ENCODE data around the gene GLRA1. TPM values are rescaled to one million over a fixed set of nuclear protein-coding genes. Genes with fewer than 3 reads are reported as not detected.

Gene GLRA1
- total RNA-seq, result not detected

GRCh38 chr5:151924564-151925301 is at the start of gene GLRA1:
Gene GLRA1 (minus strand): TSS chr5:151924851. CDS start chr5:151924549, 302 bp downstream.
- peak; percentile 34 for DNase-seq (ENCODE audit: low spot score)

GRCh38 chr5:151970885-151971284 is 46.2 kb upstream of the GLRA1 start:
- DNase-seq (ENCODE audit: low spot score), result no peak

GRCh38 chr5:151967865-151968264 is 43.2 kb upstream of the GLRA1 start:
- no peak for DNase-seq (ENCODE audit: low spot score)

GRCh38 chr5:151966046-151966445 is 41.4 kb upstream of the GLRA1 start:
- DNase-seq (ENCODE audit: low spot score), result no peak

- DNase-seq (ENCODE audit: low spot score), result no peak
These were observed 39.8 kb upstream of the GLRA1 start for GRCh38 chr5:151964471-151964870.

GRCh38 chr5:151961557-151961956 is 36.9 kb upstream of the GLRA1 start:
- DNase-seq (ENCODE audit: low spot score), result no peak

- no peak for DNase-seq (ENCODE audit: low spot score)
These were observed 33.5 kb upstream of the GLRA1 start for GRCh38 chr5:151958111-151958510.

GRCh38 chr5:151956725-151957124 is 32.1 kb upstream of the GLRA1 start:
- no peak for DNase-seq (ENCODE audit: low spot score)

GRCh38 chr5:151954255-151954654 is 29.6 kb upstream of the GLRA1 start:
- no peak for DNase-seq (ENCODE audit: low spot score)

- DNase-seq (ENCODE audit: low spot score), result no peak
These were observed 29.2 kb upstream of the GLRA1 start for GRCh38 chr5:151953833-151954232.

GRCh38 chr5:151952238-151952637 is 27.6 kb upstream of the GLRA1 start:
- DNase-seq (ENCODE audit: low spot score), result no peak

- DNase-seq (ENCODE audit: low spot score), result no peak
These were observed 26.1 kb upstream of the GLRA1 start for GRCh38 chr5:151950706-151951105.

- DNase-seq (ENCODE audit: low spot score), result no peak
These were observed 25.2 kb upstream of the GLRA1 start for GRCh38 chr5:151949701-151950308.

GRCh38 chr5:151949113-151949512 is 24.5 kb upstream of the GLRA1 start:
- DNase-seq (ENCODE audit: low spot score), result no peak

- no peak for DNase-seq (ENCODE audit: low spot score)
These were observed 23.4 kb upstream of the GLRA1 start for GRCh38 chr5:151947931-151948608.

- DNase-seq (ENCODE audit: low spot score), result no peak
These were observed 13.2 kb upstream of the GLRA1 start for GRCh38 chr5:151937851-151938250.

- DNase-seq (ENCODE audit: low spot score), result no peak
These were observed 10.6 kb upstream of the GLRA1 start for GRCh38 chr5:151935135-151935695.

GRCh38 chr5:151931260-151931659 is 6.6 kb upstream of the GLRA1 start:
- no peak for DNase-seq (ENCODE audit: low spot score)

- DNase-seq (ENCODE audit: low spot score), result no peak
These were observed 1.5 kb upstream of the GLRA1 start for GRCh38 chr5:151926188-151926587.

- no peak for DNase-seq (ENCODE audit: low spot score)
These were observed 689 bp upstream of the GLRA1 start for GRCh38 chr5:151925340-151925739.

- DNase-seq (ENCODE audit: low spot score), result no peak
These were observed 680 bp downstream of the GLRA1 start for GRCh38 chr5:151923866-151924476.

GRCh38 chr5:151921916-151922315 is 2.7 kb downstream of the GLRA1 start:
- DNase-seq (ENCODE audit: low spot score), result no peak

Measured in mucosa of gallbladder (tissue), 1 donor.